GM18520 (cell line): Measurements from ENCODE around the gene EZR.

Source experiments
- ATAC-seq: cut with Tn5 transposase; IDR thresholded peaks from one replicate; pipeline ENCODE4 v1.9.1; 2021; ENCODE audit not compliant: unreplicated experiment

Gene EZR

DNA sequence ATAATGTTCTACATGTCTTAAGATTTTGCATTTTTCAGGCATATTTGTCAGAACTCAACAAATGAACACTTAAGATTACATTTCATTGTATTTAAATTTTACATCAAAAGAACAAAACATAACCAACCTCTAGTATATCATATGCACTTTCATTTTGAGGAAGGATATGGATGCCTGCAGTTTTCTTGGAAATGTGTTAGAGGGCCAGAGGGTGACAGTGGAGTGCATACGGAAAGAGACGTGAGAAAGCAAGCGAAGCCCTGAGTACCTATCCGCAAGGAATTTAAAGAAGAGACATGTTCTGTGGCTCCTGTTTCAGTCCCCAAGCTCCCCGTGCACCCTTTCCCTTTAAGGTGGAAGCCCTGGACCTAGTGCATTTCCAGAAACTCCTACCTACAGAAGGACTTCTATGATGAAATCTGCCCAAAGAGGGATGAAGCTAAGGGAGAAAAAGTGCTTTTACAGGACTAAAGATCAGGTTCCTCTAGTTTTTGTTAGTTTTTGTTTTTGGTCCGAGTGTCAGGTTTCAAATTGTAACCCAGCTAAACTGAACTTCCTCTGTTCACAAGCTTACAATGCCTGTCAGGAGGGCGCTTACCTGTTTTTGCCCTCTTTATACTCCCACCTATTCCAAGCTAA, 38.8 kb downstream of the EZR start:
- no peak for ATAC-seq

DNA sequence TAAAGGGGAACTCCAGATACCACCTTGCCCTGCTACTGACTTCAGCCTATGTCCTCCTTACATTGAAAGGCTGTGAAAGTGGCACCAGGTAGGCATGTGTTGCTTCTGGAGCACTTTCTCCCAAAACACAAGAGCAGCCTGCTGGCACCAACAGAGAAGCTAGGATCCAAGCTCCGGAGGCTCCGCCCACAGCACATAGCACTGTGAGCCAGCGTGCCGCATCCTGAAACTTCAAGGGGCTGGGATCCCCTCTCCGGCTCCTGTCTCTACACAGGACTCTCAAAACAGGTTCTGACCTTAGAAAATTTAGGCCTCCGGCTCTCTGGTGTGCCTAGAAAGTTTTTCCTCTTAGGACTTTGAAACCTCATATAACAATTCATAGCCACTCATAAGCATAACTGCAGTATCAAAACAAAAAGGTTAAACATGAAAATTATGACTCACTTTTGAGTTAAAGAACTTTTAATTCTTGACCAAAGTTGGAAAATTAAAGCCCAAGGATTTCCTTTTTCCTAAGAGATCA, 41.1 kb downstream of the EZR start:
- ATAC-seq: no peak

DNA sequence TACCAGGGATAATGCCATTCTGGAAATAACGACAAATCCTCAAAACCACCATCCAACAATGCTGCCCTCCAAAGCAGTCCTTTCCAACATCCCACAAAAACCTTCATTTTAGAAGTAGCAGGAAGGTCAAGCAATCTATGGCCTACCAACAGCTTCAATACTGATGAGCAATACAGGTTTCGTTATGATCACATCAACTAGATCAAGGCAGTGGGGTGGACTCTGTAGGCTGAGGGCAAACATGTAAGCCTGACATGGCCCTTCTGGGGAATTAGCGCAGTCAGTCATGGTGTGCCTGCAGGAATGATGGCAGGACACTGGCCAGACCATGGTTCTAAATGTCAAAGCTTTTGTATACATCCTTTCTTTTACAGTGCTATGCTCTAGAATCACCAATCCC, 41.7 kb downstream of the EZR start:
- ATAC-seq: no peak

DNA sequence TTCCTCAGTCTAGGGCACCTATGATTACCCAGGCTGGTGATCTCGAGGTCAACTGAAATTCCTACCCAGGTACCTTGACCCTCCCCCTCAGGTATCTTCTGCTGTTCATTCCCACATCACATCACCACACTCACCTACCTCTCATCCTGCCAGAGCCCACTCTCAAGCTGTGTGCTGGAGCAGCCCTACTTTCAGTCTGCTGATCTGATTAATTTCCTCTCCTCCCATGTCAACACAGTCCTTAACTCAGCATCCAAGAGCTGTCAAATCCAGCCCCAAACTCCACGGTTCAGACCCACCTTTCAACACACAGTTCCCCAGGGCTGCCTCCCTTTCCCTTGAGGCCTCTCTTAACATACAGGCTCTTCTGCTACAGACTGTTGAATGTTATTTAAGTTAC, 42.4 kb downstream of the EZR start:
- no peak for ATAC-seq

DNA sequence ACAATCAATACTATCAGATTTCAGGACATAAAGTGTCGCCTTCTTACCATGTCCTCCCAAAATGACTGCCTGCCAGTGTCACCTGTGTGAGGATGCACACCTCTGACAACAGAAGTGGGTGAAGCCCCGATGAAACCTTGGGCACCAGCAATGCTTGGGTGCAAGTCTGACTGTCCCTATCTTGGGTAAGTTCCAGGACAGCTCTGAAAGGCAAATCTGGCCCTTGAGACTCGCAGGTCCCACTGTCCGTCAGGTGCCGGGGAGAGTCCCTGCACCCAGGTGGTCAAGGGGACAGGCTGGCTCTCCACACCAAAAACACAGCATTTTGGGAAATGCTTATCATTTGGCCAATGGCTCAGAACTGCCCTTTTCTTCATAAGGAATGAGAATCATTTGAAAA, 43.3 kb downstream of the EZR start:
- ATAC-seq: no peak

DNA sequence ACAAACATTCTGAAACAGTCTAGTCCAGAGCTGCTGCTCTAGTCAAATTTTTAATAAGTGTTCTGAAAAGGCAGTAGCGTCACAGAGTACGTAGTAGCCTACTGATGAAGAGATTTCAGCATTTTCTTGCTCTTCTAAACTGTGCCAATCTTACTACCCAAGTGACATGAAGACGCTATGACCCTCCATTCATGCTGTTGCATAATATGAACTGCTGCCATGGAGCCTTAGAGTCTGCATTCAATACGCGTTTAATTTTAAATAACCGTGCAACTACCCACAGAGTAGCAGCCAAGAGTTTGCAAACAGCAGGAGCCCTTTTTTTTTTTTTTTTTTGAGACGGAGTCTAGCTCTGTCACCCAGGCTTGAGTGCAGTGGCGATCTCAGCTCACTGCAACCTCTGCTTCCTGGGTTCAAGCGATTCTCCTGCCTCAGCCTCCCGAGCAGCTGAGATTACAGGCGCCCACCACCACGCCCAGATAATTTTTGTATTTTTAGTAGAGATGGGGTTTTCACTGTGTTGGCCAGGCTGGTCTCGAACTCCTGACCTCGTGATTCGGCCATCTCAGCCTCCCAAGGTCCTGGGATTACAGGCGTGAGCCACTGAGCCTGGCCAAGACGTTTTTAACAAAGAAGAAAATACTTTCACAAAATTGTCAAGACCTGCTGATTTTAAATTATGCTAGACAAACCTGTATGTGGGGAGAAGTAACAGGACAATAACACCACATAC, 44.3 kb downstream of the EZR start:
- no peak for ATAC-seq

DNA sequence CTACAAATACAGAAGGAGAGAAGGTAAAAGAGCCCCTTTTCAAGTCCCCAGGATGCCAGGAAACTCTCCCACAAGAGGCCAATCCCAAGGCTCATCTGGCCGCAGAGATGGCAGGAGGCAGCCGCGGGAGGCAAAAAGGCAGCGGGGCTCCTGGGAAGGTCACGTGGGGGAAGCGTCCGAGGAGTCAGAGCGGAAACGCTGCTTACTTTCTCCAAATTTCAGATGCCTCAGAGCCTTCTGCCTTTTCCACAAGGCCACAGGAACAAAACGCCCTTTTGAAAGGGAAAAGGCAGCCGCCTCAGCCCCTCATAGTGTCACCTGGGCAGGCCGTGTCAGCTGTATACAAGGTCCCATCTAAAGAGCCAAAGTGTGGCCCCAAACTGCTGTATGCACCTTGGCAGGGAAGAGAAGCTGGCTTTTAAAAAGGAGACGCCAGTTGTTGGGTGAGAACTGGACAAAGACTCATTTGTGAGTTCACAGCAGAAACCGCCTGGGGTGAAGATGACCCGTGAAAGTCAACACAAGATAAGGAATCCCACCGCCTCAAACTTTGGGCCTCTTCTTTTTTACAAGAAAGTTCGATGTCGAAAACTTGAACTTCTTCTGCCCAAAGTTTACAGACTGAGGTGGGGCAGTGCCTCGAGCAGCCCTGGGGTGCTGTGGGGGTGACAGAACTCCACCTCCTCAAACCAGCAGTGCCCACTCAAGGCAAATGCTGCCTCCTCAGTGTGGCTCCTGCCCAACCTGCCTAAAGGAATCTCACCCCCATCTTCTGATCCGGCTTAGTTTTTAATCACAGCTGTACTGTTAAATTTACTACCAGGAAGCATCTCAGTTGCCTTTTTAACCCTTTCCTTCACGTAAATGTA, 45.4 kb downstream of the EZR start:
- ATAC-seq: no peak

DNA sequence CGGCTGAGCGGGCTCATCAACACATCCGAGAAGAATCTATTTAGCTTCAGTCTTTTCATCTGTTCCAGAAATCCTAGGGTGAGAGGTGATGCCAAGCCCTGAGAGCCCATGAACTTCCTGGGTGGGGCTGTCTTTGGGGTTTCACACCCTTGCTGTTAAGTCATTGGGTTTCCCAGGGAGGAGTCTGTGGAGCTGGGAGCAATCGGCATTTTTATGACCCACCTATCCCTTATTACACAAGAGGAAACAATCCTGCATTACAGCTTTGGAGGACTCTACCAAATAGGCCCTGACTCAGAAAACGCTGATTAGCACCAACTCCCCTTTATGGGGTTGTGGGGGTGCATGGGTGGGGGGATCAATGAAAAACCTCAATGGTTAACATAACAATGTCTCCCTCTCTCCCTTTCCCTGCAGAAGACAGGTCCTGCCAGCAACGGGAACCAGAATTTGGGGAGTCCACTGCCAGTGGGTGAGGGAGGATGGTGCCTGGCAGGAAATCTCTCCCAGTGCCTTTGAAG, 46.3 kb downstream of the EZR start:
- ATAC-seq: no peak

DNA sequence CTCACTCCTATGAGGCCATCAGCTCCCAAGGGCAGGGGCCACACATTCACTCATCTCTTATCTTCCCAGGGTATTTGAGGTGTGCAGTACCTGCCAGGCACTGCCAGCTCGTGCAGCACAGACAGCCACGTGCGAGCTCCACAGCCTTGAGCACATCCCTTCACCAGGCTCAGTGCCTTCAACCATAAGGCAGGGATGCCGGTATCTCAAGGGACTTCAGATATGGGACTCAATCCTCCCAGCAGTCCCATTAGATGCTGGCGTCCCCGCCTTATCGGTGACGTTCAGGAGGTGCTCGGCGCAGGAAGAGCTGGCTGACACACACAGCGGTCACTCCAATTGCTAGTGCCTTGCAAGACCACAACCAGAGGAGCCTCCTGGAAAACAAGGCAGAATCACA, 47.0 kb downstream of the EZR start:
- no peak for ATAC-seq

DNA sequence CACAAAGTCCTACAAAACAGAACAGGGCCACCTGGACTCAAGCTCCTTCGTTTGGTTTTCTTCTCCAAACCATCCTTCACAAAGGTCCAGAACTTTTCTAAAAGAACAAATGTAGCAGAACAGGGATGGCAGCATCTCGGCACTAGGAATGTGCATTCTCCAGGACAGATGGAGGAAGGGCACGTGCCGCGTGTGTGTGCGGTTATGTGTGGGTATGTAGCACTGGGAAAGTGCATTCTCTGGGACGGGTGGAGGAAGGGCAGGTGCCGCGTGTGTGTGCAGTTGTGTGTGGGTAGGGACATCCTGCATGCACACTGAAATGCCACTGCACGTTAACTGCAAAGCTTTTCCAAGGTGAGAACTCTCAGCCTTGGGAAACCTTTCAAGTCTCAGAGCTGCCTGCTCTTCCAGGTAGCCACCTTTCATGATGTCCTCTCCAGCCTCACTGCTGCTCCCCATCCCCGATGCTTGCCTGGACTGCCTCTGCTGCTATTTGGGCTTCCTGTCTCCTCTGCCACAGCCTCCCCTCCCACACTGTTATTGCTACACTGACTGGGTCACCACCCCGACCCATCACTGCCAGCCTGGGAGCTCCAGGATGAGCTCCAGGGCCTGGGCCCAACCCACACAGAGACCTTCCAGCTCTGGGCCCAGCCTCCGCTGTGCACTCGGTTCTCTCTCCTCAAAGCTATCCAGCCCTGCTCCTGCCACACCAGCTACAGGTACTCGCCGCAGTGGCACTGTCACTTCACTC, 47.6 kb downstream of the EZR start:
- ATAC-seq: no peak

DNA sequence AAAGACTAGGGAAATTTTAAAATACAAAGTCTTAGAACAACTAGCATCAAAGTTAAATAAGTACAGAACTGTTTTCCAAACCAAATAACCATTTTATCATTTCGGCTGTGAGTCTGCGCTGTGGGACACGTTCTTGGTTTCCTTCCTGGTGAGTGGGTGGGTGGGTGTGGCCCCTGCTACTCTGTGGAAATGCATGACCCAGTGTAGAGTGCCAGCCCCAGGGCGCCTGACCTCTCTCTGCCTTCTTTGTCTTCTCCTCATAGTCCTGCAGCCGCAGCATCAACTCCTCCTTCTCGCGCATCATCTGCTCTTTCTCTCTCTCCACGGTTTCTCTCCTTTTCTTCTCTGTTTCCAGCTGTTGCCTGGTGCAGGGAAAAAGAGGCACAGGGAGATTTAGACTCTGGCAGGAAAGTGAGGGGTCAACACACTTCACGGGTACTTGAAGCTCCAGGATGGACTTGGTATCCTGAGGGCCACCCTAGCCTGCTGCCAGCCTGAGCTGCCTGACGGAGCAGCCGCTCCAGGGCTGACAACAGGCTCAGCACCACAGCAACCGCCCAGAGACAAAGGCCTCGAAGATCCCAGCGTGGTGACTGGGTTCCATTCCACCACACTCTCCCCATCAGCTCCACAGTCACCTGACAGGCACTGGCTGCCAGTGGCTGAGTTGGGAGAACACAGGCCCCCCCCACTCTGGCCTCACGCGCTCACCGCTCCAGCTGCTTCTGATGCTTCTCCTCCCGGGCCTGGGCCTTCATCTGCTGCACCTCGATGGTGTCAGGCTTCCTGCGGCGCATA, 48.4 kb downstream of the EZR start:
- ATAC-seq: no peak

DNA sequence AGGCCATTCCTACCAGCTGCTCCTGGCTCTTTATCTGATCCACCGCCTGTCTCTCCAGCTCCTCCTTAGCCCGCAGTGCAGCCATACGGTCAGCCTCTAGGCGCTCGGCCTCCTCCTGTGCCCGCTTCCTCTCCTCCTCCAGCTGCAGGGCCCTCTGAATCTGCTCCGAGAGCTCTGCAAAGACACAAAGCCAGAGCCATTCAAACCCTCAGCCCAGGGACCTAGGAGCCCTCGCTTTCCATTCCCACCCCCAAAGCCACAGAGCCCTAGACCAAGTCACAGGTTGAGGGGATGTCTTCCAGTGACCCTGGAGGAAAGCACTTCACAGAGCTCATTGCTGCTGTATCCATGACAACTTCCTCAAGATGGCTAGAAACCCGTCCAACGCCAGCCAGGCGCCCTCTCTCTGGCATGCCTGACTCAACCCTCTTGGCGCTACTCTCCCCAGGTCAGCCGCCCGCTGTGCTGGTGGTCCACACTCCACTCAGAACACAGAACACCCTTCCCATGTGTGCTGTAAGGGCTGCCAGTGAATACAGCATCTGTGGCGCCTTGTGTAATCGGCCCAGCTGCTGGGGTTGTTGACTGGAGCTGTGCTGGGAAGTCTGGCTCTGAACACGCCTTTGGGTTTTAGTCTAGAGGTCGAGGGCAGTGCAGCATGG, 49.3 kb downstream of the EZR start:
- ATAC-seq: no peak

DNA sequence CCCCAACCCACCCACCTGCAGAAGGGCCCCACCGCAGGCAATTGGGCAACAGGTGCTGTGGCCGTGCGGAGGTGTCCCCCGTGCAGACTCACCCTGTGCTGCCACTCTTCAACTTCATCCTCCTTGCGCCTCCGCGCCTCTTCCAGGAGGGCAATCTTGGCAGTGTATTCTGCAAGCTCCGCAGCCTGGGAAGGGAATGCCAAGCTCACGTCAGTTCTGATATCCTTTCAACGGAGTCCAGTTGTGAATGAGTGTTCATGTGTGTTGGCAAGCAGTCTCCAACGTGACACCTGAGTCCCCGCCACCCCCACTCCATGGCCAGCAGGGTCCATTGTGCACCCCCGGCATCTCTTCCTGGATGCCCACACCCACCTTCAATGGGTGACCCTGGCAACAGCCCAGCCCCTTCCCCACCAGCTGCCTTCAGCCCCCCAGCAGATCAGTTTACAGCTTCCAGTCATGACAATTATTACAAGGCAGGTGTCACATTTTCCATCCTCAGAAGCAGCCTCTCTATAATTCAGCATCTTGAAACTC, 49.9 kb downstream of the EZR start:
- ATAC-seq: no peak

DNA sequence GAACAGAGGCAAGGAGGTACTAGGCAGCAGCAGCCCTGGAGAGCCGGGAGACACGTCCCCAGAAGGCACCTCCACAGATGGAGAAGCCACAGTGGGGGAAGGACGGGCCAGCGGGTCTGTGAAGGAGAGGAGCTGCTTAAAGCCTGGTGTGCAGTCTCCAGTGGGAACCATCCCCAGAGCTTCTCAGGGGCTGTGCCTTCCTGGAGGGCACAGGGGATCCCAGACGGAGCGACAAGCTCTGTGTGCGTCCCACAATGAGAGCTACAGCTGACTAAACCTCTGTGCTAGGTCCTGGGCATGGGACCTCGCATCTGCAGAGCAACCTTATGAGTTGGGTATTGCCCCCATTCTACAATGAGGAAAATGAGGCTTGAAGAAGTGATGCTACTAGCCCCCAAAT, 50.7 kb downstream of the EZR start:
- ATAC-seq: no peak

DNA sequence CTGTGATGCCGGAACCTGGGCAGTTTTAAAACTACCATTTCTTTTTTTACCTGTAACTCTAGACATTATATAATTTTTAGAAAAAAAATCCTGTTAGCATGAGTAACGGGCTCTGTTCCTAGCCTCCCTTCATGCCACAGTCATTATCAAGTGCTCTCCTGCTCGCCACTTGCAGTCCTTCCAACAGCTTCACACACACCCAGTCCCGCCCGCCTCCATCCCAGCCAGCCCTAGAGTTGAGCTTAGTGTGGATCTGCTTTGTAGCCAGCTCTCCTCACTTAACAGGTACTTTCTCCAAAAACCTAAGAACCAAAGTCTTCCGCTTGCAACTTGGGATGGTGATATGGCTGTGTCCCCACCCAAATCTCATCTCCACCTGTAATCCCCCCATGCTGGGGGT, 51.5 kb downstream of the EZR start:
- ATAC-seq: no peak

DNA sequence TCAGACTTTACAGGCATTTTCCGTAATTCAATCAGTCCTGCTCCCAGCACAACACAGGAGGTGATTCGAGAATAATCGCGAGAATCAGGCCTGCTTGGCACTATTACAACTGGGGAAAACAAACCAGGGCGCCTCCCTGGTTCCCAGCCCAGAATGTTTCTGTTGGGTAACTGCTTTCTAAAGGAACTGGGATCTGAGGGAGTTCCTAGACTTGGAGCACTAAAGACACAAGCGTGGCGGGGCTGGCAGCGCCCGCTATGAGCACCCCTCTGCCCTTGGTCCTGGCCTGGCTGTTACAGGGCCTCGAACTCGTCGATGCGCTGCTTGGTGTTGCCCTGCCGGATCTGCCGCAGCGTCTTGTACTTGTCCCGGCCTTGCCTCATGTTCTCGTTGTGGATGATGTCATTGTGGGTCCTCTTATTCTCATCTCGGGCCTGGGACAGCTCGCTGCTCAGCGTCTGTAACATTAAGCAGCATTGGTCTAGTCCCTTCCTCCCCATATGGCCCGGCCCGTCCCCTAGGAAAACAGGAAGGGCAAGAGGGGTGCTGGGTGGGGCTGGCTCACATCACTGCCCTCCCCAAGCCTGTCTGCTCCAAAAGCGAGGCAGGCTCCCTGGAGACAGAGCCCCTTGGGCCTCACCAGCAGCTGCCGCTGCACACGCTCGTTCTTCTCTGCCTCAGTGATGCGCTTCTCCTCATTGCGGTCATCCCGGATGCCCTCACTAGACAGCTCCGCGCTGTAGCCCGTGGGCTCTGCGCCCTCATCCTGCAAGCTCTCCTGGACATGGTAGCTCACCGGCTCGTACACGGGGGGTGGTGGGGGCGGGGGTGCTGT, 52.3 kb downstream of the EZR start:
- ATAC-seq: no peak

DNA sequence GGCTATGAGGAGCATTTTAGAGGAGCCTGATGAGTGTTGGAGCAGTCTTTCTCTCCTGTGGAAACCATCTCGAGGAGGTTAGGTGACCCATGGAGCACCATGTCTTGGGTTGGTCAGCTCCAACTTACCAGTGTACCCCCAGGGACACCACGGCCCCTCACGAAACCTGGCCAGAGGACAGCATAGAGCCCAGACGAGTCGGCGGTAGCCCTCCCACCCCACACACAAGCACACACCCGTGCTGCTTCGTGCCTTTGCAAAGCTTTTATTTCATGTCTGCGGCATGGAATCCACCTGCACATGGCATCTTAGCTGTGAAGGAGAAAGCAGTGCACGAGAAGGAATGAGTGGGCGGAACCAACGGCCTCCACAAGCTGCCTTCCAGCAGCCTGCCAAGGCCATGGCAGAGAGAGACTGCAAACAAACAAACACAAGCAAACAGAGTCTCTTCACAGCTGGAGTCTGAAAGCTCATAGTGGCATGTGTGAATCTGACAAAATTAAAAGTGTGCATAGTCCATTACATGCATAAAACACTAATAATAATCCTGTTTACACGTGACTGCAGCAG, 53.6 kb downstream of the EZR start:
- no peak for ATAC-seq

DNA sequence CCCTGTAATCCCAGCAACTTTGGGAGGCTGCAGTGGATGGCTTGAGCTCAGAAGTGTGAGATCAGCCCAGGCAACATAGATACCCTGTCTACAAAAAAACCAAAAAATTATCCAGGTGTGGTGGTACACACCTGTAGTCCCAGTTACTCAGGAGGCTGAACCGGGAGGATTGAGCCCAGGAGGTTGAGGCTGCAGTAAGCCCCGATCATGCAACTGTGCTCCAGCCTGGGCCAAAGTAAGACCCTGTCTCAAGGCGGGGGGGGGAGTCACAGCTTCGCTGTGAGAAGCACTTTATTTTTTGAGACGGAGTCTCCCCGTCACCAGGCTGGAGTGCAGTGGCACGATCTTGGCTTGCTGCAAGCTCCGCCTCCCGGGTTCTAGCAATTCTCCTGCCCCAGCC, 54.2 kb downstream of the EZR start:
- no peak for ATAC-seq
